ENCODE data around the gene COA7.
A peak's percentile ranks its signal among the peaks of the same experiment; 100 is the strongest.
"Not testable (repeated sequence)": the region's sequence is repeated elsewhere in the genome, so short reads cannot be mapped to it uniquely, and the experiment has no call there.

Gene COA7

GRCh38 chr1:52697795-52698674 is at the start of gene COA7:
COA7 (minus strand) TSS chr1:52698347; CDS start chr1:52698326, 21 bp downstream.
- DNase-seq (ENCODE audit: low spot score), result peak; percentile 94

GRCh38 chr1:52747450-52747849 is 49.3 kb upstream of the COA7 start:
- DNase-seq (ENCODE audit: low spot score), result no peak

GRCh38 chr1:52746189-52746588 is 48.0 kb upstream of the COA7 start:
- DNase-seq (ENCODE audit: low spot score), result no peak

GRCh38 chr1:52741259-52741658 is 43.1 kb upstream of the COA7 start:
- DNase-seq (ENCODE audit: low spot score), result no peak

GRCh38 chr1:52739699-52740467 is 41.7 kb upstream of the COA7 start:
- DNase-seq (ENCODE audit: low spot score), result no peak

- no peak for DNase-seq (ENCODE audit: low spot score)
Measured at GRCh38 chr1:52738893-52739292, 40.7 kb upstream of the COA7 start.

GRCh38 chr1:52738148-52738547 is 40.0 kb upstream of the COA7 start:
- DNase-seq (ENCODE audit: low spot score), result no peak

GRCh38 chr1:52735371-52735770 is 37.2 kb upstream of the COA7 start:
- not testable (repeated sequence) for DNase-seq (ENCODE audit: low spot score)

GRCh38 chr1:52733368-52733767 is 35.2 kb upstream of the COA7 start:
- DNase-seq (ENCODE audit: low spot score), result no peak

GRCh38 chr1:52727956-52728656 is 30.0 kb upstream of the COA7 start:
- DNase-seq (ENCODE audit: low spot score), result no peak

GRCh38 chr1:52727114-52727586 is 29.0 kb upstream of the COA7 start:
- peak; percentile 45 for DNase-seq (ENCODE audit: low spot score)

GRCh38 chr1:52726265-52727113 is 28.3 kb upstream of the COA7 start, which contains the start of gene ZYG11B:
ZYG11B (plus strand) TSS chr1:52726453; CDS start chr1:52726654, 201 bp downstream.
- peak; percentile 98 for DNase-seq (ENCODE audit: low spot score)

- no peak for DNase-seq (ENCODE audit: low spot score)
Measured at GRCh38 chr1:52725903-52726264, 27.7 kb upstream of the COA7 start.

- DNase-seq (ENCODE audit: low spot score), result no peak
Measured at GRCh38 chr1:52723260-52723659, 25.1 kb upstream of the COA7 start.

GRCh38 chr1:52715296-52715695 is 17.1 kb upstream of the COA7 start:
- DNase-seq (ENCODE audit: low spot score), result not testable (repeated sequence)

GRCh38 chr1:52713590-52713989 is 15.4 kb upstream of the COA7 start:
- DNase-seq (ENCODE audit: low spot score), result no peak

- DNase-seq (ENCODE audit: low spot score), result no peak
Measured at GRCh38 chr1:52709016-52709415, 10.9 kb upstream of the COA7 start.

- no peak for DNase-seq (ENCODE audit: low spot score)
Measured at GRCh38 chr1:52707927-52708655, 9.9 kb upstream of the COA7 start.

- DNase-seq (ENCODE audit: low spot score), result no peak
Measured at GRCh38 chr1:52706941-52707926, 9.1 kb upstream of the COA7 start.

All from D341Med (cell line).